ENCODE data around the gene RANBP3L. TPM values are rescaled to one million over a fixed set of nuclear protein-coding genes. Genes with fewer than 3 reads are reported as not detected.
"Not testable (repeated sequence)": the region's sequence is repeated elsewhere in the genome, so short reads cannot be mapped to it uniquely, and the experiment has no call there.

RANBP3L gene
- total RNA-seq, 1 donor from 2014 or later, result not detected

DNA sequence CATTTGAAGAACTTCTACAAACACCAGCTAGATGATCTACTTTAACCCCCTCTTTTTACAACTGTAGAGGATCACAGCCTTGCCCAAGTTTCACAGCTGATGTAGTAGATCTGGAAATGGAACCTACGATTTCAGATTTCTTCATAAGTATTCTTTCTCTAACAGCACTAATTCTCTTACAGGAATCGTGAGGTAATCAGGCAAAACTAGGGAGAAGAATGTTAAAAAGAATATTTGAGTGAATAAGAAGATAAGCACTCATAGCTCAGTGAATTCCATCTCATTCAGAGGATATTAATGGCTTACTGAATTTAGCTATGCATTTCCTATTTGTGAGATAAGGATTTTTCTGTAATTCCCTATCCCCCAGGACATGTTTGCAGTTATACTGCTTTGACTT is 102.1 kb downstream of the RANBP3L start:
- no peak for TF ChIP-seq EZH2 (IDR thresholded peaks at IDR 0.05; ENCODE audit: insufficient read depth, low read length)
- TF ChIP-seq, protein P1, sequence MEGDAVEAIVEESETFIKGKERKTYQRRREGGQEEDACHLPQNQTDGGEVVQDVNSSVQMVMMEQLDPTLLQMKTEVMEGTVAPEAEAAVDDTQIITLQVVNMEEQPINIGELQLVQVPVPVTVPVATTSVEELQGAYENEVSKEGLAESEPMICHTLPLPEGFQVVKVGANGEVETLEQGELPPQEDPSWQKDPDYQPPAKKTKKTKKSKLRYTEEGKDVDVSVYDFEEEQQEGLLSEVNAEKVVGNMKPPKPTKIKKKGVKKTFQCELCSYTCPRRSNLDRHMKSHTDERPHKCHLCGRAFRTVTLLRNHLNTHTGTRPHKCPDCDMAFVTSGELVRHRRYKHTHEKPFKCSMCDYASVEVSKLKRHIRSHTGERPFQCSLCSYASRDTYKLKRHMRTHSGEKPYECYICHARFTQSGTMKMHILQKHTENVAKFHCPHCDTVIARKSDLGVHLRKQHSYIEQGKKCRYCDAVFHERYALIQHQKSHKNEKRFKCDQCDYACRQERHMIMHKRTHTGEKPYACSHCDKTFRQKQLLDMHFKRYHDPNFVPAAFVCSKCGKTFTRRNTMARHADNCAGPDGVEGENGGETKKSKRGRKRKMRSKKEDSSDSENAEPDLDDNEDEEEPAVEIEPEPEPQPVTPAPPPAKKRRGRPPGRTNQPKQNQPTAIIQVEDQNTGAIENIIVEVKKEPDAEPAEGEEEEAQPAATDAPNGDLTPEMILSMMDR (IDR thresholded peaks at IDR 0.05; ENCODE audit: insufficient read depth, low read depth, low read length), result no peak
- FAIRE-seq (peak; percentile 87), DNase-seq (ENCODE audit: low read depth) (peak; percentile 76)
- Histone ChIP-seq H4K20me1 (ENCODE audit: insufficient read depth, low read length) (no peaks in the 10 kb centered on the region), H3K27ac (ENCODE audit: low read depth, low read length) (no peak overlapping the region), H3K27me3 (ENCODE audit: insufficient read depth, low read length) (no peaks in the 10 kb centered on the region), H2AFZ (ENCODE audit: low read depth, low read length) (no peak overlapping the region), H3K79me2 (ENCODE audit: insufficient read depth, low read length) (no peaks in the 10 kb centered on the region), H3K9ac (ENCODE audit: low read length) (no peak overlapping the region), H3K4me3 (ENCODE audit: insufficient read depth, low read depth, low read length) (no peak overlapping the region), H3K36me3 (ENCODE audit: insufficient read depth, low read length) (peaks cover 14% of the 10 kb centered on the region), H3K4me1 (ENCODE audit: insufficient read depth, low read length) (peaks cover 5% of the 10 kb centered on the region), H3K9me3 (ENCODE audit: insufficient read depth, low read depth, low read length) (no peaks in the 10 kb centered on the region), H3K4me2 (ENCODE audit: low read length) (no peak overlapping the region)
- H3K27ac Mint-ChIP-seq (ENCODE audit: unreplicated experiment), result no peak overlapping the region
- H3K4me3 Mint-ChIP-seq (ENCODE audit: unreplicated experiment), result no peak overlapping the region
- H3K27me3 Mint-ChIP-seq (ENCODE audit: low read depth, unreplicated experiment), result no peaks in the 10 kb centered on the region
- peaks cover 2% of the 10 kb centered on the region for H3K4me1 Mint-ChIP-seq (ENCODE audit: low read depth, unreplicated experiment)
- H3K36me3 Mint-ChIP-seq (ENCODE audit: low read depth, unreplicated experiment), result peaks cover 5% of the 10 kb centered on the region
- H3K9me3 Mint-ChIP-seq (ENCODE audit: unreplicated experiment), result no peaks in the 10 kb centered on the region

DNA sequence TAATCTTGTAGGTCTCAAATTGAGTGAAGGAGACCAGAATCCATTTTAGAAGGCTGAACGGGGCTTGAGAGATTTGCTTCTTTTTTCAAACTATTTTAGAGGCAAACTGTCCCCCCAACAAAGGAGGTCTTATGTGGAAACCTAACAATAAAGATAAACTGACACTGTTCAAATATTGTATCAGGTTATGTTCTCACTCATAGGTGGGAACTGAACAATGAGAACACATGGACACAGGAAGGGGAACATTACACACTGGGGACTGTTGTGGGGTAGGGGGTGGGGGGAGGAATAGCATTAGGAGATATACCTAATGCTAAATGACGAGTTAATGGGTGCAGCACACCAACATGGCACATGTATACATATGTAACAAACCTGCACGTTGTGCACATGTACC is 102.9 kb downstream of the RANBP3L start:
- H3K4me3 ChIP-seq (ENCODE audit: insufficient read depth, low read depth, low read length); H3K27ac ChIP-seq (ENCODE audit: low read depth, low read length); H3K27ac Mint-ChIP-seq (ENCODE audit: unreplicated experiment); H3K4me3 Mint-ChIP-seq (ENCODE audit: unreplicated experiment); H3K9ac ChIP-seq (ENCODE audit: low read length); H3K9me3 Mint-ChIP-seq (ENCODE audit: unreplicated experiment); H2AFZ ChIP-seq (ENCODE audit: low read depth, low read length); H3K4me2 ChIP-seq (ENCODE audit: low read length); H3K27me3 Mint-ChIP-seq (ENCODE audit: low read depth, unreplicated experiment); FAIRE-seq; H3K27me3 ChIP-seq (ENCODE audit: insufficient read depth, low read length); H3K79me2 ChIP-seq (ENCODE audit: insufficient read depth, low read length); H3K36me3 Mint-ChIP-seq (ENCODE audit: low read depth, unreplicated experiment); DNase-seq (ENCODE audit: low read depth); H3K4me1 Mint-ChIP-seq (ENCODE audit: low read depth, unreplicated experiment); H3K9me3 ChIP-seq (ENCODE audit: insufficient read depth, low read depth, low read length); H4K20me1 ChIP-seq (ENCODE audit: insufficient read depth, low read length); H3K4me1 ChIP-seq (ENCODE audit: insufficient read depth, low read length): not testable (repeated sequence)
- H3K36me3 ChIP-seq (ENCODE audit: insufficient read depth, low read length), result peaks cover 14% of the 10 kb centered on the region

Other genes starting within 250 kb of the RANBP3L start
- gene UGT3A2, start 235.0 kb downstream of the RANBP3L start, total RNA-seq, result 0.43 and 0.86 TPM in 2 replicates
- gene LMBRD2, start 150.0 kb downstream of the RANBP3L start, total RNA-seq, result 6.4 and 9.0 TPM in 2 replicates
- gene SKP2, start 149.8 kb downstream of the RANBP3L start, total RNA-seq, result 22.9 and 31.4 TPM in 2 replicates
- 20.7 and 24.5 TPM in 2 replicates for gene NADK2, start 60.0 kb downstream of the RANBP3L start, total RNA-seq